Ishikawa (cell line): ENCODE measurements around the gene MRTFB.

ENCODE experiments used
- EP300 ChIP-seq: IDR thresholded peaks from 2 replicates; pipeline ENCODE4 v1.6.1; 2012; ENCODE audit warnings: borderline replicate concordance
- FOXM1 ChIP-seq: IDR thresholded peaks from 2 replicates; pipeline ENCODE4 v1.6.1; 2012; ENCODE audit warnings: low read depth, borderline replicate concordance
- RAD21 ChIP-seq: IDR thresholded peaks from 2 replicates; pipeline ENCODE4 v1.6.1; 2012; ENCODE audit warnings: low read depth
- TF ChIP-seq, protein P1 (sequence below): IDR thresholded peaks from 2 replicates; pipeline ENCODE4 v1.6.1; 2012; ENCODE audit warnings: low read depth, mild to moderate bottlenecking

DNA sequence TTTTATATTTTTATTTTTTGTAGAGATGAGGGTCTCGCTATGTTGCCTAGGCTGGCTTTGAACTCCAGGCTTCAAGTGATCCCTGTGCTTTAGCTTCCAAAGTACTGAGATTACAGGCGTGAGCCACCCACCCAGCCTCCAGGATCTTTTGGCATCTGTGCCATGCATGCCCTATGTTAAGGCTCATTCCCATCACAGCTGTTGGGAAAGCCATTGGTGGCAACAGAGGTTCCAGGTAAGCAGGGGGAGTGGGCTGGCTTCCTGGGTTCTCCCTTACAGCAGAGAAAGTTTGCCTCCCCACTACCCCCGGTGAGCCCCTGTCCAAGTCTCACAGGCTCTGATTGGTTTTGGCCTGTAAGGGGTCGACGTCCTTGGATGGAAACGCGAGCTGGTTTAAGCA is 8.9 kb upstream of the MRTFB start:
- TF ChIP-seq EP300 (no peak), RAD21 (no peak), FOXM1 (no peak)
- TF ChIP-seq, protein P1, sequence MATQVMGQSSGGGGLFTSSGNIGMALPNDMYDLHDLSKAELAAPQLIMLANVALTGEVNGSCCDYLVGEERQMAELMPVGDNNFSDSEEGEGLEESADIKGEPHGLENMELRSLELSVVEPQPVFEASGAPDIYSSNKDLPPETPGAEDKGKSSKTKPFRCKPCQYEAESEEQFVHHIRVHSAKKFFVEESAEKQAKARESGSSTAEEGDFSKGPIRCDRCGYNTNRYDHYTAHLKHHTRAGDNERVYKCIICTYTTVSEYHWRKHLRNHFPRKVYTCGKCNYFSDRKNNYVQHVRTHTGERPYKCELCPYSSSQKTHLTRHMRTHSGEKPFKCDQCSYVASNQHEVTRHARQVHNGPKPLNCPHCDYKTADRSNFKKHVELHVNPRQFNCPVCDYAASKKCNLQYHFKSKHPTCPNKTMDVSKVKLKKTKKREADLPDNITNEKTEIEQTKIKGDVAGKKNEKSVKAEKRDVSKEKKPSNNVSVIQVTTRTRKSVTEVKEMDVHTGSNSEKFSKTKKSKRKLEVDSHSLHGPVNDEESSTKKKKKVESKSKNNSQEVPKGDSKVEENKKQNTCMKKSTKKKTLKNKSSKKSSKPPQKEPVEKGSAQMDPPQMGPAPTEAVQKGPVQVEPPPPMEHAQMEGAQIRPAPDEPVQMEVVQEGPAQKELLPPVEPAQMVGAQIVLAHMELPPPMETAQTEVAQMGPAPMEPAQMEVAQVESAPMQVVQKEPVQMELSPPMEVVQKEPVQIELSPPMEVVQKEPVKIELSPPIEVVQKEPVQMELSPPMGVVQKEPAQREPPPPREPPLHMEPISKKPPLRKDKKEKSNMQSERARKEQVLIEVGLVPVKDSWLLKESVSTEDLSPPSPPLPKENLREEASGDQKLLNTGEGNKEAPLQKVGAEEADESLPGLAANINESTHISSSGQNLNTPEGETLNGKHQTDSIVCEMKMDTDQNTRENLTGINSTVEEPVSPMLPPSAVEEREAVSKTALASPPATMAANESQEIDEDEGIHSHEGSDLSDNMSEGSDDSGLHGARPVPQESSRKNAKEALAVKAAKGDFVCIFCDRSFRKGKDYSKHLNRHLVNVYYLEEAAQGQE: no peak
